Activated T-cell treated with anti-CD3 and anti-CD28 coated beads, Interleukin-2, amount 50 U/mL, for 1 hour (primary cell): ENCODE data around the gene ECI1.
A peak's percentile ranks its signal among the peaks of the same experiment; 100 is the strongest.
"Not testable (repeated sequence)": the region's sequence is repeated elsewhere in the genome, so short reads cannot be mapped to it uniquely, and the experiment has no call there.

ENCODE experiments used
- DNase-seq: peaks from one replicate; pipeline ENCODE4 v3.0.0-alpha.2; 2020

Gene ECI1

GRCh38 chr16:2278956-2279800 is 27.8 kb upstream of the ECI1 start:
- DNase-seq: no peak

GRCh38 chr16:2278272-2278608 is 26.9 kb upstream of the ECI1 start:
- no peak for DNase-seq

- DNase-seq: no peak
These were observed 26.3 kb upstream of the ECI1 start for GRCh38 chr16:2277466-2278271.

GRCh38 chr16:2276368-2277195 is 25.2 kb upstream of the ECI1 start:
- no peak for DNase-seq

GRCh38 chr16:2275476-2276367 is 24.3 kb upstream of the ECI1 start:
- DNase-seq: no peak

GRCh38 chr16:2273931-2274330 is 22.5 kb upstream of the ECI1 start:
- DNase-seq: no peak

- no peak for DNase-seq
These were observed 22.1 kb upstream of the ECI1 start for GRCh38 chr16:2273484-2273883.

GRCh38 chr16:2271848-2272461 is 20.6 kb upstream of the ECI1 start:
- DNase-seq: no peak

GRCh38 chr16:2270588-2271470 is 19.4 kb upstream of the ECI1 start:
- DNase-seq: no peak

GRCh38 chr16:2270070-2270462 is 18.7 kb upstream of the ECI1 start:
- no peak for DNase-seq

- peak; percentile 98 for DNase-seq
These were observed 16.7 kb upstream of the ECI1 start, which contains the start of gene RNPS1 for GRCh38 chr16:2267913-2268666. RNPS1 (minus strand) TSS chr16:2268126; CDS start chr16:2264643, 3,483 bp downstream.

GRCh38 chr16:2267505-2267912 is 16.1 kb upstream of the ECI1 start:
- not testable (repeated sequence) for DNase-seq

- DNase-seq: peak; percentile 34
These were observed 15.5 kb upstream of the ECI1 start for GRCh38 chr16:2266887-2267286.

- not testable (repeated sequence) for DNase-seq
These were observed 11.6 kb upstream of the ECI1 start for GRCh38 chr16:2263026-2263425.

- DNase-seq: no peak
These were observed 8.9 kb upstream of the ECI1 start for GRCh38 chr16:2260250-2260649.

- not testable (repeated sequence) for DNase-seq
These were observed 7.1 kb upstream of the ECI1 start for GRCh38 chr16:2258530-2258929.

GRCh38 chr16:2257726-2258125 is 6.3 kb upstream of the ECI1 start:
- no peak for DNase-seq

- no peak for DNase-seq
These were observed 5.2 kb upstream of the ECI1 start for GRCh38 chr16:2256531-2257140.

GRCh38 chr16:2253293-2253692 is 1.9 kb upstream of the ECI1 start:
- DNase-seq: no peak
